T-helper 2 cell treated with Interferon-gamma antibody and Interleukin-4, amounts not matched to agents 100 ng/mL and 5 ng/mL, for 36 hours (primary cell): ENCODE results near the gene FANCC. TPM values are rescaled to one million over a fixed set of nuclear protein-coding genes. Genes with fewer than 3 reads are reported as not detected.
"Not testable (repeated sequence)": the region's sequence is repeated elsewhere in the genome, so short reads cannot be mapped to it uniquely, and the experiment has no call there.

Source experiments
- intact Hi-C: fragments of 100-400 bp; cut with micrococcal nuclease; formaldehyde crosslinking; loops from one replicate; pipeline ENCODE4 v1.15.1; 2023
- total RNA-seq: library from RNA; stranded (reverse); gene quantifications from 2 replicates; pipeline ENCODE4 v1.2.3, GENCODE V29; 2022

The FANCC gene
- total RNA-seq, 1 donor from 2014 or later = 15.9 TPM

DNA sequence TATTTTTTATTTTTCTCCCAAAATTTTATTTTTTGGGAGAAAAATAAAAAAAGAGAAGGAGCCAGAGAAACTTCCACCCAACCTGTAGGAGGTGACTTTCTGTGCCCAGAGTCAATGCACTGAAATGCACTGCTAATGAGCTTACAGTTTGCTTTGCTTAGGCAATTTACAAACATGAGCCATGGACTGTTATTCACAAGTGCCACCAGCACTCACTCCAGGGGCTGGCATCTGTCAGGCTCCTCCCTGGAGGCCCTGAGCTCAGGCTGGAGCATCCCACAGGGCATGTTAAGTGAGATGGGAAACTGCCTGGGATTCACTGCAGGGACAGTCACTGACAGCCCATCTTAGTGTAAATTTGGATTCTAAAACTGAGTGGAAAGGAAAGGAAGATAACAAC is 74.9 kb downstream of the FANCC start:
- intact Hi-C loops = no loop called here

DNA sequence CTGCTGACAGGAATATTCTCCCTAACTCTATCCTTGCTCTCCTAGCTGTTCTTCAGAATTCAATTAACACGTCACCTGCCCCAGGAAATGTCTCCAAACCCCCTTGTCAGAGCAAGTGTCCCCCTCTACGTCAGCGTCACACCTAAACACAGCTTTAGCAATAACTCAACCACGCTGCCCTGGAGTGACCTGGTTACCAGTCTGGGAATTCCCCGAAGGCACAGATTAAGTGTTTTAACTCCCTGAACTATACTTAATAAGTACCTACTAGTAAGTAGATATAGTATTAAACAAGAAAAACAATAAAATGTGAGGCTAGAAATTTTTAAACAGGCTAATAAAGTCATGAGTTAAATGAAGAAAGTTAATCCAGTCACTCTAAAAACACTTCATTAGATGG is 78.4 kb downstream of the FANCC start:
- intact Hi-C loops = no loop called here

- intact Hi-C loops = no loop called here
Measured at GRCh38 chr9:95237336-95237735, 80.2 kb downstream of the FANCC start.

- intact Hi-C loops = no loop called here
Measured at GRCh38 chr9:95230046-95230445, 87.5 kb downstream of the FANCC start.

- intact Hi-C loops = no loop called here
Measured at GRCh38 chr9:95229230-95229915, 88.1 kb downstream of the FANCC start.

- intact Hi-C loops = no loop called here
Measured at GRCh38 chr9:95226921-95227320, 90.6 kb downstream of the FANCC start.

GRCh38 chr9:95225726-95226106 is 91.8 kb downstream of the FANCC start:
- intact Hi-C loops = no loop called here

DNA sequence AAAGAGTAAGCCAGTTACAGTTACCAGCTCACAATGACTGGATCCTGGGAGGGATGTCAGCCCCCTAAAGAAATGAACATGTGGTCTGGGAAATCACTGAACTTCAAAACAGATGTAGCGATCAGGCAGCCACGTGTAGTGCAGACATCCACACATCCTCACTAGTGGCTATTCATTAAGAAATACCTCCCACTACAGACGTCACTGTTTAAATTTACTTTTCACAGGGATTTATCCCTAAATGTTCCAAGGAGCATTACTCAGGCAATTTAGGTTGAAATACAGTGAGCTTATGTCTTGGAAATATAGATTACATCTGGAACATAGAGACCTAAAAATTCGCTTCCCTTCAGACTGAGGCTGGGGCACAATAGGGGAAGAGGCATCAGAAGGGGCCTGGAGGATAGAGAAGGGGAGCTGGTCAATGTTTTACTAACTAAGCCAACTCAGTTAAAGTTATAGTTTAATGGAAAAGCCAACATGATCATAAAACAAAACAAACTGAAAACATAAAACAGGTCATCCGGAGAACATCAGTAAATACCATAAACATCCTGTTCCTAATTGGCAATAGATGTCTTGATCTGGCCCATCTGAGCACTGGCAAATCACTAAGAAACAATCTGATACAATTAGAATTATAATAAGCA is 92.3 kb downstream of the FANCC start:
- intact Hi-C loops = no loop called here

- intact Hi-C loops = no loop called here
Measured at GRCh38 chr9:95224376-95225019, 93.0 kb downstream of the FANCC start.

GRCh38 chr9:95220352-95220751 is 97.2 kb downstream of the FANCC start:
- intact Hi-C loops = not testable (repeated sequence)

DNA sequence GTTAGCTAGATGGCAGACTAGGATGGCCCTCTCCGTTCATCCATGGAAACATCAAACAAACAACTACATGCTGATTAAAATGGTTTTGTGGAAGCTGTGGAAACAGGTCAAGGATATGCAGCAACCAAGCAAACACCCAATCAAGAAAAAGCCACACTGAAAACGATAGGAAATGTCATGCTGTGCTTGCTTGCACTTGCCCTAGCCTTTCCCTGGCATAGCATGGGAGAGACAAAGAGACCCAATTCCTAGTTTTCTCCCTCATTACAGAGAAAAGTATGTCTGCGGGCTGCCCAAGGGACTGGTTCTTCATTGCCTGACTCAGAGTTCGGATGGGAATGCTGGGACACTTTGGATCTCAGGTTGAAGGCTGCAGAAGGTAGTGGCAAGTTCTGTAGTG is 98.7 kb downstream of the FANCC start:
- intact Hi-C loops = no loop called here

- intact Hi-C loops = no loop called here
Measured at GRCh38 chr9:95217936-95218335, 99.6 kb downstream of the FANCC start.

GRCh38 chr9:95215336-95215898 is 102.1 kb downstream of the FANCC start:
- intact Hi-C loops = no loop called here

DNA sequence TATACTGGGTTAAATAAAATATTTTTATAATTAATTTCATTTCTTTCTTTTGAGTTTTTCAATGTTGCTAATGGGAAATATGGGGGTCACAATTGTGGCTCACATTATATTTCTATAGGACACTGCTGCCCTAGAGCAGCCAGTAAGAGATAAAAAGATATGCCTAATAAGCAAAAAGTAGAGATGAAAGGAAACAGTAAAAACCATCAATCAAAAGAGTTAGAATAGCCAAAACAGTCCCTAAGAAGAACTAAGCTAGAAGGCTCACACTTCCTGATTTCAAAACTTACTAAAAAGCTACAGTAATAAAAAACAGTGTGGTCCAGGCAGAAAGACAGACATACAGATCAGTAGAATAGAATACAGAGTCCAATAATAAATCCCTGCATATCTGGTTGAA is 104.4 kb downstream of the FANCC start:
- intact Hi-C loops = no loop called here

- intact Hi-C loops = no loop called here
Measured at GRCh38 chr9:95211028-95211427, 106.5 kb downstream of the FANCC start.

GRCh38 chr9:95207403-95207802 is 110.1 kb downstream of the FANCC start:
- intact Hi-C loops = no loop called here

DNA sequence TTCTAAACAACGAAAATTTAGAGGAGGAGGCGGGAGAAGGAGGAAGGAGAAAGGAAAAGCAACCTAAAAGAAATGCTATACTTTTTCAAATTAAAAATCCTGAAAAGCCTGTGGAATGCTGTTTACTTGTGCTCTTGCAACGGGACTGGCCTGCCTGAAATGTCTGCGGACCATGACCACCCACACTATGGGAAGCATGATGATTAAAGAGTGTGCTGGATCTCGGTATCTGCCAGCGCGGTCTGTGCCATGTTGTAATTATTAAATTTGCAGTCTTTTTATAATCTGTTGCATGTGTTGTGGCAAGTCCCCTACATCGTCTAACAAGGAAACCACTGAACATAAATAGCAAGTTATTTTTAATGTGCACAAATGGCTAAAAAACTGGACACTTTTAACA is 111.4 kb downstream of the FANCC start:
- intact Hi-C loops = no loop called here

DNA sequence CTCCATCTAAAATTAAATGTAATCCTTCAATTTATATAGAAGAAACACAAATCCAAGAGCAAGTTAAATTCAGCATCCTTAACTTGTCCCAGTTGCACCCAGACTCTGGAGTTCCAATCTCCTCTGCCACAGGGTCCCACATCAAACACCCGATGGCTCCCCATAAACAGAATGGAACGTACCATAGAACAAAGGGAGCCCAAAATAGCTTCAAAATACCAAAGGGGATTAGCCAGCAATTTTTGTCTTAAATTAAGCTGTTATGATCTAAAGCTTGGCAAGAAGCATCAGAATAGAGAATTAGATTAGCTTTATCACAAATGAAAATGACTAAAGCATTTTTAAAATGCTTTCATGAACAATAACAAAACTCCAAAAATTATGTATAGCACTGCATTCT is 112.8 kb downstream of the FANCC start:
- intact Hi-C loops = no loop called here

- intact Hi-C loops = no loop called here
Measured at GRCh38 chr9:95204310-95204709, 113.2 kb downstream of the FANCC start.

- intact Hi-C loops = not testable (repeated sequence)
Measured at GRCh38 chr9:95203019-95203418, 114.5 kb downstream of the FANCC start.

DNA sequence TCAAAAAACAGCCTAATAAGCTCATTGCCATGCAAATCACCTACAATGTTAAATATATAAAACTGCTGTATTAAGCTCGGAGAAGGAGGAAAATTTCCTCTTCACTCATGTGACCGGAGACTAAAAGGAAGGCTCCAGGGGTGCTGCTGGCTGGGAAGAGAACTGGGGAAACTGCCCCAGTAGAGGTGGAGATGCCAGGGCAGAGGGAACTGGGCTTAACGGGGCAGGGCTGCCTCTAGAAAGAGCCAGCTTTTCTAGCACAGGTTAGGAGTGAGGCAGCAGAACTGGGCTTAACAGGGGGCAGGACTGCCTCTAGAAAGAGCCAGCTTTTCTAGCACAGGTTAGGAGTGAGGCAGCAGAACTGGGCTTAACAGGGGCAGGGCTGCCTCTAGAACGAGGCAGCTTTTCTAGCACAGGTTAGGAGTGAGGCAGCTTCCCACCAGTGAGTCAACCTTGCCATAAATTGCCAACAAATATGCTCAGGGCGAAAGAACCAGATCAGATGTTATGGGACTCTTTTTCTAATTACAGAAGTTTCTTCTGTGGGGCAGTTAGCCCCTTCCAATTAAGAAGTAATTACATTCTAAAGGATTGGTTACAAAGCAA is 115.3 kb downstream of the FANCC start:
- intact Hi-C loops = no loop called here

DNA sequence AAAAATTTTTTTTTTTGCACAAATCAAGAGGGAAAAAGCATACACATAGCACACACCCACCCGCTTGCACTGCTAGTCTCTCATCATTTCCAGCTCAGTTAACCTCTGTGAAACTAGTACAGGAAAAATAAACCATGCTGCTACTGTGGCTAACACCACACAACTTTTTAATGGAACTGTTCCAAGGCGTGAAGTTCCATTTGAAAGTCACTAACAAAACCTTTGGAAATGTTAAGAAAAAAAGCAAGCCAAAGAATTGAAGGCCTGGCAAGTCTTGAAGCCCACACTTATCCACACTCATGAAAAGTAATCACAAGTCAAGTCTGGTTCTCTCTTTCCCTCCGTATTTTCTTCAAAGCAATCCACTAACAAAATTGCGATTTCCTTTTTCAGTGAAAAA is 116.3 kb downstream of the FANCC start:
- intact Hi-C loops = no loop called here
